Motor neuron (in vitro differentiated cells): ENCODE results near the gene WDFY3. TPM values are rescaled to one million over a fixed set of nuclear protein-coding genes. Genes with fewer than 3 reads are reported as not detected.
"Not testable (repeated sequence)": the region's sequence is repeated elsewhere in the genome, so short reads cannot be mapped to it uniquely, and the experiment has no call there.

ENCODE experiments used
- ATAC-seq, 8 experiments: fragments of 200-7000 bp; cut with Tn5 transposase; replicated peaks in 6 of 8; 2 replicates each; pipeline ENCODE4 v1.8.0; 2021; ENCODE audit warnings: mild to moderate bottlenecking in 8 of 8, moderate library complexity in 8 of 8
- H3K27ac ChIP-seq, 2 donors: fragments of 250-450 bp; sonication (Bioruptor Pico); 2 replicates each; pipeline ENCODE4 v1.9.0; 2021; ENCODE audit warnings: antibody characterized with exemption in 2 of 2, mild to moderate bottlenecking in 2 of 2, moderate library complexity in 1 of 2
- H3K4me1 ChIP-seq, 2 donors: fragments of 250-450 bp; sonication (Bioruptor Pico); replicated peaks in 1 of 2; 2 replicates each; pipeline ENCODE4 v1.6.1; 2021; ENCODE audit warnings: antibody characterized with exemption in 2 of 2, mild to moderate bottlenecking in 2 of 2, moderate library complexity in 1 of 2
- H3K4me3 ChIP-seq, 5 donors: fragments of 250-450 bp; sonication (Bioruptor Pico); 2 replicates each; pipeline ENCODE4 v1.9.0; 2021; ENCODE audit warnings: antibody characterized with exemption in 5 of 5, mild to moderate bottlenecking in 5 of 5, moderate library complexity in 4 of 5
- WGBS, 10 experiments: fragments of 450-650 bp; shearing (Covaris generic); methylation state at CpG; one replicate each; pipeline ENCODE4 v1.0.0; 2022; 5-methylcytosine and 5-hydroxymethylcytosine counted together
- in situ Hi-C, 9 experiments: fragments of 400-800 bp; cut with MboI; loops; one replicate each; pipeline ENCODE4 v1.15.0; 2021; ENCODE audit warnings: low sequenced_read_pairs in 9 of 9, low pct_unique_long_range_greater_than_20kb in 2 of 9; ENCODE audit not compliant: unreplicated experiment in 9 of 9
- total RNA-seq, 8 experiments: library from RNA; unstranded; fragments of 300-600 nt; gene quantifications; 2 replicates each; pipeline versions ENCODE4 v1.2.3 to v1.2.4, GENCODE V29; 2022

Gene WDFY3
- total RNA-seq, 8 experiments from 2014 or later: 41.2 to 155 (median 52.1) TPM

GRCh38 chr4:84681486-84682274, 284.8 kb downstream of the WDFY3 start:
- WGBS, 10 experiments: 80 to 100% (median 91%) methylated on average over 1 to 2 of the region's 2 CpGs; no CpG with 5 or more reads in 2 of the 10 experiments
- peak in 6 of 8 experiments; percentile 12 to 81 (median 66) for ATAC-seq
- in situ Hi-C loops: no loop called here
- Histone ChIP-seq H3K4me1 (no peaks in the 10 kb centered on the region), H3K4me3 (no peak overlapping the region), H3K27ac (no peak overlapping the region)

GRCh38 chr4:84680956-84681355, 285.5 kb downstream of the WDFY3 start:
- no peak for ATAC-seq
- WGBS, 10 experiments: 79 to 100% (median 100%) methylated on average over 1 to 4 of the region's 4 CpGs; no CpG with 5 or more reads in 1 of the 10 experiments

GRCh38 chr4:84678976-84679744, 287.3 kb downstream of the WDFY3 start:
- in situ Hi-C loops: no loop called here
- H3K27ac ChIP-seq: no peak overlapping the region
- no peak for ATAC-seq
- H3K4me1 ChIP-seq: no peaks in the 10 kb centered on the region
- WGBS, 10 experiments: 71 to 100% (median 92%) methylated on average over 1 to 9 of the region's 14 CpGs; no CpG with 5 or more reads in 2 of the 10 experiments
- no peak overlapping the region for H3K4me3 ChIP-seq

More at GRCh38 chr4:84680956-84681355, 285.5 kb downstream of the WDFY3 start:
- H3K4me3 ChIP-seq: no peak overlapping the region
- no peaks in the 10 kb centered on the region for H3K4me1 ChIP-seq
- no peak overlapping the region for H3K27ac ChIP-seq
- in situ Hi-C loops: no loop called here

GRCh38 chr4:84677995-84678394, 288.5 kb downstream of the WDFY3 start:
- H3K4me3 ChIP-seq: no peak overlapping the region
- in situ Hi-C loops: no loop called here
- ATAC-seq: no peak
- 73 to 100% (median 100%) methylated on average over 1 to 5 of the region's 5 CpGs; no CpG with 5 or more reads in 1 of the 10 experiments for WGBS, 10 experiments
- no peak overlapping the region for H3K27ac ChIP-seq
- H3K4me1 ChIP-seq: no peaks in the 10 kb centered on the region

GRCh38 chr4:84677093-84677492, 289.4 kb downstream of the WDFY3 start:
- in situ Hi-C loops: no loop called here
- WGBS, 10 experiments: 80 to 100% (median 83%) methylated on average over 1 to 4 of the region's 9 CpGs; no CpG with 5 or more reads in 1 of the 10 experiments
- Histone ChIP-seq H3K4me1 (no peaks in the 10 kb centered on the region), H3K27ac (no peak overlapping the region), H3K4me3 (no peak overlapping the region)
- ATAC-seq: no peak

GRCh38 chr4:84673475-84674240, 292.8 kb downstream of the WDFY3 start:
- H3K4me1 ChIP-seq: no peaks in the 10 kb centered on the region
- H3K27ac ChIP-seq: no peak overlapping the region
- in situ Hi-C loops: no loop called here
- peak in 2 of 8 experiments; percentile 64 to 67 for ATAC-seq
- H3K4me3 ChIP-seq: no peak overlapping the region
- WGBS, 10 experiments: 33 to 86% (median 80%) methylated on average over 1 of the region's 1 CpG; no CpG with 5 or more reads in 5 of the 10 experiments

GRCh38 chr4:84672177-84672576, 294.3 kb downstream of the WDFY3 start:
- H3K27ac ChIP-seq: no peak overlapping the region
- in situ Hi-C loops: no loop called here
- no peaks in the 10 kb centered on the region for H3K4me1 ChIP-seq
- no peak for ATAC-seq
- H3K4me3 ChIP-seq: no peak overlapping the region

GRCh38 chr4:84669201-84669600, 297.3 kb downstream of the WDFY3 start:
- in situ Hi-C loops: no loop called here
- no peak overlapping the region for H3K4me3 ChIP-seq
- 100% methylated on average over 1 of the region's 1 CpG; no CpG with 5 or more reads in 8 of the 10 experiments for WGBS, 10 experiments
- no peak for ATAC-seq
- H3K27ac ChIP-seq: no peak overlapping the region
- no peaks in the 10 kb centered on the region for H3K4me1 ChIP-seq

- no peak overlapping the region for H3K27ac ChIP-seq
- no peak overlapping the region for H3K4me3 ChIP-seq
- in situ Hi-C loops: no loop called here
- no peak for ATAC-seq
- H3K4me1 ChIP-seq: no peaks in the 10 kb centered on the region
- 10 to 100% (median 80%) methylated on average over 1 of the region's 1 CpG; no CpG with 5 or more reads in 1 of the 10 experiments for WGBS, 10 experiments
These were observed 300.1 kb downstream of the WDFY3 start for GRCh38 chr4:84666439-84666838.

GRCh38 chr4:84664767-84665166, 301.7 kb downstream of the WDFY3 start:
- 100% methylated on average over 2 of the region's 19 CpGs; no CpG with 5 or more reads in 9 of the 10 experiments for WGBS, 10 experiments
- H3K4me1 ChIP-seq, in situ Hi-C loops, ATAC-seq, H3K27ac ChIP-seq, H3K4me3 ChIP-seq: not testable (repeated sequence)

GRCh38 chr4:84661191-84661939, 305.1 kb downstream of the WDFY3 start:
- no peak overlapping the region for H3K4me3 ChIP-seq
- no peaks in the 10 kb centered on the region for H3K4me1 ChIP-seq
- WGBS, 10 experiments: 73 to 96% (median 79%) methylated on average over 1 to 4 of the region's 4 CpGs; no CpG with 5 or more reads in 1 of the 10 experiments
- no peak overlapping the region for H3K27ac ChIP-seq
- in situ Hi-C loops: no loop called here
- ATAC-seq: no peak

- H3K27ac ChIP-seq: no peak overlapping the region
- in situ Hi-C loops: no loop called here
- no peak overlapping the region for H3K4me3 ChIP-seq
- ATAC-seq: no peak
- WGBS, 10 experiments: 75 to 90% (median 83%) methylated on average over 1 to 3 of the region's 3 CpGs; no CpG with 5 or more reads in 5 of the 10 experiments
- H3K4me1 ChIP-seq: no peaks in the 10 kb centered on the region
These were observed 305.9 kb downstream of the WDFY3 start for GRCh38 chr4:84660606-84661005.
